IPS-20b (cell line): ENCODE results near the gene RBFOX2.
A peak's percentile ranks its signal among the peaks of the same experiment; 100 is the strongest.
"Not testable (repeated sequence)": the region's sequence is repeated elsewhere in the genome, so short reads cannot be mapped to it uniquely, and the experiment has no call there.

ENCODE experiments used
- H3K27ac ChIP-seq: one replicate; pipeline ENCODE4 v1.5.1; 2013; ENCODE audit warnings: low read length
- H3K27me3 ChIP-seq: 2 replicates; pipeline ENCODE4 v1.6.1; 2013; ENCODE audit warnings: mild to moderate bottlenecking, low read length, inconsistent platforms; ENCODE audit not compliant: insufficient read depth
- H3K36me3 ChIP-seq: 2 replicates; pipeline ENCODE4 v1.6.1; 2013; ENCODE audit warnings: low read depth, mild to moderate bottlenecking, inconsistent platforms, low read length, moderate library complexity; ENCODE audit not compliant: insufficient read depth
- H3K4me1 ChIP-seq: 2 replicates; pipeline ENCODE4 v1.6.1; 2013; ENCODE audit warnings: mild to moderate bottlenecking, control low read depth, inconsistent platforms, low read length, moderate library complexity; ENCODE audit not compliant: insufficient read depth
- H3K4me3 ChIP-seq: 2 replicates; pipeline ENCODE4 v1.5.1; 2013; ENCODE audit warnings: mild to moderate bottlenecking, low read length, inconsistent platforms
- H3K9ac ChIP-seq: 2 replicates; pipeline ENCODE4 v1.6.1; 2013; ENCODE audit warnings: low read depth, mild to moderate bottlenecking, inconsistent platforms, low read length, moderate library complexity
- H3K9me3 ChIP-seq: 2 replicates; pipeline ENCODE4 v1.6.1; 2013; ENCODE audit warnings: mild to moderate bottlenecking, low read depth, low read length, inconsistent platforms; ENCODE audit not compliant: insufficient read depth

Gene RBFOX2

GRCh38 chr22:35835267-35835997 is 193.2 kb downstream of the RBFOX2 start:
- Histone ChIP-seq H3K27ac (peak overlapping the region; percentile 86), H3K27me3 (no peaks in the 10 kb centered on the region), H3K4me1 (peaks cover 47% of the 10 kb centered on the region), H3K36me3 (no peaks in the 10 kb centered on the region), H3K9me3 (no peaks in the 10 kb centered on the region), H3K9ac (peak overlapping the region; percentile 89), H3K4me3 (peak overlapping the region; percentile 76)

GRCh38 chr22:35834061-35834460 is 194.6 kb downstream of the RBFOX2 start:
- H3K9me3 ChIP-seq = no peaks in the 10 kb centered on the region
- H3K27me3 ChIP-seq = no peaks in the 10 kb centered on the region
- H3K9ac ChIP-seq = no peak overlapping the region
- H3K27ac ChIP-seq = peak overlapping the region; percentile 30
- H3K4me1 ChIP-seq = peaks cover 52% of the 10 kb centered on the region
- no peak overlapping the region; the same call in 1 of the 2 replicates for H3K4me3 ChIP-seq
- no peaks in the 10 kb centered on the region for H3K36me3 ChIP-seq

- no peaks in the 10 kb centered on the region for H3K9me3 ChIP-seq
- no peaks in the 10 kb centered on the region for H3K27me3 ChIP-seq
- no peak overlapping the region for H3K9ac ChIP-seq
- peaks cover 34% of the 10 kb centered on the region for H3K4me1 ChIP-seq
- H3K27ac ChIP-seq = no peak overlapping the region
- H3K4me3 ChIP-seq = no peak overlapping the region
- H3K36me3 ChIP-seq = no peaks in the 10 kb centered on the region
Measured at GRCh38 chr22:35830305-35830704, 198.3 kb downstream of the RBFOX2 start.

GRCh38 chr22:35824256-35824655 is 204.4 kb downstream of the RBFOX2 start:
- no peak overlapping the region for H3K4me3 ChIP-seq
- peaks cover 9% of the 10 kb centered on the region; the same call in 1 of the 2 replicates for H3K4me1 ChIP-seq
- H3K9ac ChIP-seq = no peak overlapping the region
- no peaks in the 10 kb centered on the region for H3K27me3 ChIP-seq
- no peaks in the 10 kb centered on the region for H3K9me3 ChIP-seq
- H3K36me3 ChIP-seq = no peaks in the 10 kb centered on the region
- no peak overlapping the region for H3K27ac ChIP-seq

- H3K36me3 ChIP-seq = no peaks in the 10 kb centered on the region
- H3K27me3 ChIP-seq = no peaks in the 10 kb centered on the region
- no peak overlapping the region for H3K27ac ChIP-seq
- H3K4me1 ChIP-seq = peaks cover 2% of the 10 kb centered on the region; the same call in 1 of the 2 replicates
- H3K9me3 ChIP-seq = no peaks in the 10 kb centered on the region
- H3K4me3 ChIP-seq = no peak overlapping the region
- H3K9ac ChIP-seq = no peak overlapping the region
Measured at GRCh38 chr22:35821654-35822053, 207.0 kb downstream of the RBFOX2 start.

GRCh38 chr22:35819421-35819820 is 209.2 kb downstream of the RBFOX2 start:
- H3K27ac ChIP-seq = no peak overlapping the region
- peaks cover 2% of the 10 kb centered on the region; the same call in 1 of the 2 replicates for H3K4me1 ChIP-seq
- no peak overlapping the region for H3K4me3 ChIP-seq
- H3K36me3 ChIP-seq = no peaks in the 10 kb centered on the region
- H3K27me3 ChIP-seq = no peaks in the 10 kb centered on the region
- H3K9ac ChIP-seq = no peak overlapping the region
- no peaks in the 10 kb centered on the region for H3K9me3 ChIP-seq

GRCh38 chr22:35818897-35819296 is 209.7 kb downstream of the RBFOX2 start:
- Histone ChIP-seq H3K27ac (no peak overlapping the region), H3K27me3 (no peaks in the 10 kb centered on the region), H3K9ac (no peak overlapping the region), H3K9me3 (no peaks in the 10 kb centered on the region), H3K4me1 (peaks cover 2% of the 10 kb centered on the region; the same call in 1 of the 2 replicates), H3K36me3 (no peaks in the 10 kb centered on the region), H3K4me3 (no peak overlapping the region)

GRCh38 chr22:35812600-35812999 is 216.0 kb downstream of the RBFOX2 start:
- H3K36me3 ChIP-seq = peaks cover 25% of the 10 kb centered on the region
- H3K27ac ChIP-seq = no peak overlapping the region
- H3K9me3 ChIP-seq = no peaks in the 10 kb centered on the region

GRCh38 chr22:35811670-35812069 is 217.0 kb downstream of the RBFOX2 start:
- Histone ChIP-seq H3K27me3 (no peaks in the 10 kb centered on the region), H3K4me1 (no peaks in the 10 kb centered on the region), H3K9ac (no peak overlapping the region), H3K36me3 (peaks cover 29% of the 10 kb centered on the region), H3K4me3 (no peak overlapping the region), H3K9me3 (no peaks in the 10 kb centered on the region), H3K27ac (no peak overlapping the region)

More at GRCh38 chr22:35812600-35812999, 216.0 kb downstream of the RBFOX2 start:
- H3K27me3 ChIP-seq = no peaks in the 10 kb centered on the region
- no peak overlapping the region for H3K4me3 ChIP-seq
- no peak overlapping the region for H3K9ac ChIP-seq
- no peaks in the 10 kb centered on the region for H3K4me1 ChIP-seq

GRCh38 chr22:35809816-35810215 is 218.8 kb downstream of the RBFOX2 start:
- Histone ChIP-seq H3K27ac (no peak overlapping the region), H3K4me3 (no peak overlapping the region), H3K27me3 (no peaks in the 10 kb centered on the region), H3K9me3 (no peaks in the 10 kb centered on the region), H3K4me1 (no peaks in the 10 kb centered on the region), H3K9ac (no peak overlapping the region), H3K36me3 (peaks cover 38% of the 10 kb centered on the region)

GRCh38 chr22:35808377-35808776 is 220.2 kb downstream of the RBFOX2 start:
- no peaks in the 10 kb centered on the region for H3K27me3 ChIP-seq

GRCh38 chr22:35806668-35807067 is 222.0 kb downstream of the RBFOX2 start:
- H3K4me3 ChIP-seq, H3K27me3 ChIP-seq, H3K4me1 ChIP-seq, H3K9ac ChIP-seq, H3K9me3 ChIP-seq, H3K27ac ChIP-seq: not testable (repeated sequence)
- peaks cover 51% of the 10 kb centered on the region for H3K36me3 ChIP-seq

More at GRCh38 chr22:35808377-35808776, 220.2 kb downstream of the RBFOX2 start:
- Histone ChIP-seq H3K9ac (no peak overlapping the region), H3K27ac (no peak overlapping the region), H3K4me3 (no peak overlapping the region), H3K36me3 (peaks cover 44% of the 10 kb centered on the region), H3K4me1 (no peaks in the 10 kb centered on the region), H3K9me3 (no peaks in the 10 kb centered on the region)
